GM23338 (cell line): ENCODE results near the gene BNC2. TPM values are rescaled to one million over a fixed set of nuclear protein-coding genes. Genes with fewer than 3 reads are reported as not detected.

Experiments
- ATAC-seq: fragments of 200-7000 bp; cut with Tn5 transposase; 3 replicates; pipeline ENCODE4 v1.9.1; 2020
- DNase-seq: peaks from one replicate; pipeline ENCODE4 v3.0.0-alpha.2; 2015; ENCODE audit warnings: low spot score
- H2AFZ ChIP-seq: fragments of 200-600 bp; sonication (generic); 2 replicates; pipeline ENCODE4 v1.8.0; 2016; ENCODE audit warnings: antibody characterized with exemption, mild to moderate bottlenecking, moderate library complexity
- H3F3A ChIP-seq: fragments of 200-600 bp; sonication (generic); replicated peaks from 2 replicates; pipeline ENCODE4 v1.8.0; 2017; ENCODE audit warnings: antibody characterized with exemption, mixed run types, low read depth
- H3K27ac ChIP-seq: fragments of 200-600 bp; sonication (generic); 2 replicates; pipeline ENCODE4 v1.6.1; 2016; ENCODE audit warnings: low read depth
- H3K27me3 ChIP-seq: fragments of 200-600 bp; sonication (generic); 2 replicates; pipeline ENCODE4 v1.8.0; 2016; ENCODE audit warnings: mild to moderate bottlenecking, mixed run types, moderate library complexity; ENCODE audit not compliant: insufficient read depth
- H3K36me3 ChIP-seq: fragments of 200-600 bp; sonication (generic); 2 replicates; pipeline ENCODE4 v1.8.0; 2016; ENCODE audit warnings: mild to moderate bottlenecking; ENCODE audit not compliant: insufficient read depth
- H3K4me1 ChIP-seq: fragments of 200-600 bp; sonication (generic); 2 replicates; pipeline ENCODE4 v1.8.0; 2016; ENCODE audit warnings: mild to moderate bottlenecking, moderate library complexity; ENCODE audit not compliant: insufficient read depth
- H3K4me2 ChIP-seq: fragments of 200-600 bp; sonication (generic); 2 replicates; pipeline ENCODE4 v1.7.1; 2017; ENCODE audit warnings: mixed run types
- H3K4me3 ChIP-seq: fragments of 200-600 bp; sonication (generic); 2 replicates; pipeline ENCODE4 v1.6.1; 2016; ENCODE audit warnings: mixed run types
- H3K79me2 ChIP-seq: fragments of 200-600 bp; sonication (generic); replicated peaks from 2 replicates; pipeline ENCODE4 v1.8.0; 2017; ENCODE audit warnings: mild to moderate bottlenecking; ENCODE audit not compliant: insufficient read depth
- H3K9me2 ChIP-seq: fragments of 200-600 bp; sonication (generic); 2 replicates; pipeline ENCODE4 v1.8.0; 2017; ENCODE audit not compliant: insufficient read depth
- H4K20me1 ChIP-seq: fragments of 200-600 bp; sonication (generic); replicated peaks from 2 replicates; pipeline ENCODE4 v1.8.0; 2017; ENCODE audit warnings: mild to moderate bottlenecking; ENCODE audit not compliant: insufficient read depth
- H3K27ac Mint-ChIP-seq: 2 replicates; pipeline ENCODE4 v1.8.0; 2020; ENCODE audit warnings: inconsistent platforms, mild to moderate bottlenecking, moderate library complexity, mixed read lengths
- H3K27me3 Mint-ChIP-seq: 3 replicates; pipeline ENCODE4 v1.8.0; 2022; ENCODE audit warnings: low read depth, mild to moderate bottlenecking, moderate library complexity, mixed read lengths, inconsistent platforms; ENCODE audit not compliant: insufficient read depth, poor library complexity
- H3K36me3 Mint-ChIP-seq: 3 replicates; pipeline ENCODE4 v1.8.0; 2021; ENCODE audit warnings: low read depth, mild to moderate bottlenecking, inconsistent platforms, moderate library complexity, mixed read lengths
- H3K4me1 Mint-ChIP-seq: 3 replicates; pipeline ENCODE4 v1.8.0; 2020; ENCODE audit warnings: mild to moderate bottlenecking, inconsistent platforms, mixed read lengths
- H3K4me3 Mint-ChIP-seq: 3 replicates; pipeline ENCODE4 v1.8.0; 2021; ENCODE audit warnings: moderate library complexity, mild to moderate bottlenecking, inconsistent platforms, mixed read lengths
- H3K9me3 Mint-ChIP-seq: 3 replicates; pipeline ENCODE4 v1.8.0; 2020; ENCODE audit warnings: moderate library complexity, mild to moderate bottlenecking, inconsistent platforms, mixed read lengths
- CREB1 ChIP-seq: fragments of 250-450 bp; sonication (Bioruptor Pico); IDR thresholded peaks from 2 replicates; pipeline ENCODE4 v1.5.0; 2020; ENCODE audit warnings: low read depth, mild to moderate bottlenecking, moderate library complexity
- ETS1 ChIP-seq: IDR thresholded peaks from 2 replicates; pipeline ENCODE4 v1.6.1; 2016; ENCODE audit warnings: antibody characterized with exemption
- EZH2 ChIP-seq: fragments of 200-600 bp; sonication (generic); IDR thresholded peaks from one replicate; pipeline ENCODE4 v1.8.0; 2017; ENCODE audit warnings: antibody characterized with exemption, mild to moderate bottlenecking, low read depth; ENCODE audit not compliant: unreplicated experiment
- EZH2phosphoT487 ChIP-seq: fragments of 200-600 bp; sonication (generic); IDR thresholded peaks from one replicate; pipeline ENCODE4 v1.8.1; 2018; ENCODE audit warnings: antibody characterized with exemption; ENCODE audit not compliant: unreplicated experiment
- JUNB ChIP-seq: IDR thresholded peaks from one replicate; pipeline ENCODE4 v1.6.1; 2016; ENCODE audit warnings: antibody characterized with exemption; ENCODE audit not compliant: unreplicated experiment
- NANOG ChIP-seq: IDR thresholded peaks from 2 replicates; pipeline ENCODE4 v1.6.1; 2016; ENCODE audit warnings: antibody characterized with exemption, borderline replicate concordance
- POLR2AphosphoS5 ChIP-seq: IDR thresholded peaks from 2 replicates; pipeline ENCODE4 v1.6.1; 2016; ENCODE audit warnings: antibody characterized with exemption, low read depth
- STAT1 ChIP-seq: IDR thresholded peaks from one replicate; pipeline ENCODE4 v1.6.1; 2016; ENCODE audit warnings: antibody characterized with exemption; ENCODE audit not compliant: unreplicated experiment
- ZNF114 ChIP-seq: fragments of 250-450 bp; sonication (Bioruptor Pico); IDR thresholded peaks from 2 replicates; pipeline ENCODE4 v1.5.0; 2020; ENCODE audit warnings: mild to moderate bottlenecking, moderate library complexity
- ZNF331 ChIP-seq: fragments of 250-450 bp; sonication (Bioruptor Pico); IDR thresholded peaks from 2 replicates; pipeline ENCODE4 v1.5.0; 2020; ENCODE audit warnings: low read depth, mild to moderate bottlenecking, moderate library complexity
- polyA plus RNA-seq: library from polyadenylated mRNA; unstranded; fragments of >200 nt; fragmentation: Nextera tagmentation; extraction: Ambion mirVana; gene quantifications from 2 replicates; pipeline ENCODE4 v1.2.1, GENCODE V29; 2016
- total RNA-seq: library from RNA; depleted of rRNA; stranded (reverse); fragments of >200 nt; shearing (Covaris generic); gene quantifications from 2 replicates; pipeline ENCODE4 v1.2.3, GENCODE V29; 2014
- TF ChIP-seq, protein P1 (sequence below): IDR thresholded peaks from one replicate; pipeline ENCODE4 v1.6.1; 2018; ENCODE audit warnings: antibody characterized with exemption; ENCODE audit not compliant: unreplicated experiment
- TF ChIP-seq, protein P2 (sequence below), 2 experiments: fragments of 200-600 bp in 1 of 2; sonication (generic) in 1 of 2; conservative IDR thresholded peaks; 2 replicates each; pipeline versions ENCODE4 v1.5.1 to v1.6.1; 2016 to 2017; ENCODE audit warnings: antibody characterized with exemption in 2 of 2, low read depth in 2 of 2, mild to moderate bottlenecking in 2 of 2, moderate library complexity in 1 of 2

BNC2 gene
- total and polyA plus RNA-seq, 2 experiments from 2014 or later, result 12.7 to 13.2 TPM

DNA sequence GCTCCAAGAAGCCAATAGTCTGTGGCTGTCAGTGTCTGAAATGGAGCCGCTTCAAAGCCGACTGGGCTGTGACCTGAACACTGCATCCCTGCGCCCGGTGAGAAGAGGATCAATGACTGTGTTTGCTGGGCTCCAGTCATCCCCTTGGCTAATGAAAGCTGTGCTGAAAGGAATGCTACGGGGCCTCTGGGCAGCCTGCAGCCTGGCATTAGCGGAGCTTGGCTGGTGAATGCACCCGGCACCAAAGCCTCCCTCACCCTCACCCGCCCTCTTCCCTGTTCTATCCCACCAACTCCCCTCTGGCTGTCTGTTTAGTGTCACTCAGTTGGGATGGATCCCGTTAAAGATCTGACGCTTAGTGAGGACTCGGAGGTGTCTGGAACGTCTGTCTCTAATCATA, 355.3 kb downstream of the BNC2 start:
- Histone ChIP-seq H3K9me2 (no peaks in the 10 kb centered on the region), H3K27me3 (no peaks in the 10 kb centered on the region), H3K27ac (peak overlapping the region; percentile 76), H4K20me1 (no peaks in the 10 kb centered on the region), H3F3A (peaks cover 5% of the 10 kb centered on the region; the same call in 1 of the 2 replicates), H3K36me3 (no peaks in the 10 kb centered on the region), H3K79me2 (no peaks in the 10 kb centered on the region), H3K4me1 (peaks cover 44% of the 10 kb centered on the region), H3K4me3 (peak overlapping the region; percentile 2; the same call in 1 of the 2 replicates), H2AFZ (no peak overlapping the region), H3K4me2 (peak overlapping the region; percentile 62)
- Mint-ChIP-seq H3K4me1 (peaks cover 68% of the 10 kb centered on the region), H3K36me3 (no peaks in the 10 kb centered on the region), H3K27ac (peak overlapping the region; percentile 80), H3K27me3 (no peaks in the 10 kb centered on the region), H3K9me3 (no peaks in the 10 kb centered on the region), H3K4me3 (peak overlapping the region; percentile 61)
- TF ChIP-seq EZH2phosphoT487, result no peak
- no peak for TF ChIP-seq ETS1
- no peak for TF ChIP-seq ZNF114 (CRISPR knock-in tag)
- ATAC-seq (peak; percentile 55), DNase-seq (peak; percentile 57)

DNA sequence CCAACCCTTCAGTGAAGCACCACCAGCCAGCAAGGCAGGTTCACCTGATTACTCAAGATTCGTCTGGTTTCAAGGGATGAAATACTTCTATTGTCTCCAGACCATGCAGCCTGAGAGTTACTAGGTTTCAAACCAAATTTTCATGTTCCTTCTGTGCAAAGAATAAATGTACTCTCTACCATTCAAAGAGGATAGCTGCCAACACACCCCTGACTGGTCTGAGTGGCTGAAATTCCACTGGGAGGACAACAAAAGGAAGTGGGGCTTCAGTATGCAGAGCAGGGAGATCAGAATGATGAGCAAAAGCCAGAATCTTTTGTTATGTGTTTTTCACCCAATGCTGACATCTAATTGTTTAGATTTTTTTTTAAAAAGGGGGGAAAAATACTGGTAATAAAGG, 356.3 kb downstream of the BNC2 start:
- ATAC-seq, result peak; percentile 55
- H3K27me3 Mint-ChIP-seq, result no peaks in the 10 kb centered on the region
- peaks cover 65% of the 10 kb centered on the region for H3K4me1 Mint-ChIP-seq
- H3K27ac Mint-ChIP-seq, result peak overlapping the region; percentile 84
- Histone ChIP-seq H3K79me2 (no peaks in the 10 kb centered on the region), H3K4me3 (no peak overlapping the region), H3K4me2 (peak overlapping the region; percentile 62), H3K36me3 (no peaks in the 10 kb centered on the region), H3F3A (peaks cover 5% of the 10 kb centered on the region; the same call in 1 of the 2 replicates), H3K9me2 (no peaks in the 10 kb centered on the region), H4K20me1 (no peaks in the 10 kb centered on the region), H3K27ac (peak overlapping the region; percentile 45), H3K4me1 (peaks cover 52% of the 10 kb centered on the region), H2AFZ (no peak overlapping the region), H3K27me3 (no peaks in the 10 kb centered on the region)
- H3K9me3 Mint-ChIP-seq, result no peaks in the 10 kb centered on the region
- H3K36me3 Mint-ChIP-seq, result no peaks in the 10 kb centered on the region
- peak; percentile 78 for DNase-seq
- H3K4me3 Mint-ChIP-seq, result peak overlapping the region; percentile 42; the same call in 2 of the 3 replicates
- TF ChIP-seq, protein P1, sequence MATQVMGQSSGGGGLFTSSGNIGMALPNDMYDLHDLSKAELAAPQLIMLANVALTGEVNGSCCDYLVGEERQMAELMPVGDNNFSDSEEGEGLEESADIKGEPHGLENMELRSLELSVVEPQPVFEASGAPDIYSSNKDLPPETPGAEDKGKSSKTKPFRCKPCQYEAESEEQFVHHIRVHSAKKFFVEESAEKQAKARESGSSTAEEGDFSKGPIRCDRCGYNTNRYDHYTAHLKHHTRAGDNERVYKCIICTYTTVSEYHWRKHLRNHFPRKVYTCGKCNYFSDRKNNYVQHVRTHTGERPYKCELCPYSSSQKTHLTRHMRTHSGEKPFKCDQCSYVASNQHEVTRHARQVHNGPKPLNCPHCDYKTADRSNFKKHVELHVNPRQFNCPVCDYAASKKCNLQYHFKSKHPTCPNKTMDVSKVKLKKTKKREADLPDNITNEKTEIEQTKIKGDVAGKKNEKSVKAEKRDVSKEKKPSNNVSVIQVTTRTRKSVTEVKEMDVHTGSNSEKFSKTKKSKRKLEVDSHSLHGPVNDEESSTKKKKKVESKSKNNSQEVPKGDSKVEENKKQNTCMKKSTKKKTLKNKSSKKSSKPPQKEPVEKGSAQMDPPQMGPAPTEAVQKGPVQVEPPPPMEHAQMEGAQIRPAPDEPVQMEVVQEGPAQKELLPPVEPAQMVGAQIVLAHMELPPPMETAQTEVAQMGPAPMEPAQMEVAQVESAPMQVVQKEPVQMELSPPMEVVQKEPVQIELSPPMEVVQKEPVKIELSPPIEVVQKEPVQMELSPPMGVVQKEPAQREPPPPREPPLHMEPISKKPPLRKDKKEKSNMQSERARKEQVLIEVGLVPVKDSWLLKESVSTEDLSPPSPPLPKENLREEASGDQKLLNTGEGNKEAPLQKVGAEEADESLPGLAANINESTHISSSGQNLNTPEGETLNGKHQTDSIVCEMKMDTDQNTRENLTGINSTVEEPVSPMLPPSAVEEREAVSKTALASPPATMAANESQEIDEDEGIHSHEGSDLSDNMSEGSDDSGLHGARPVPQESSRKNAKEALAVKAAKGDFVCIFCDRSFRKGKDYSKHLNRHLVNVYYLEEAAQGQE, result no peak
- no peak for TF ChIP-seq POLR2AphosphoS5
- no peak for TF ChIP-seq ZNF331
- TF ChIP-seq JUNB, result no peak
- TF ChIP-seq ZNF114 (CRISPR knock-in tag), result no peak
- TF ChIP-seq NANOG, result no peak
- TF ChIP-seq CREB1 (CRISPR knock-in tag), result no peak
- TF ChIP-seq EZH2, result no peak
- TF ChIP-seq STAT1, result no peak
- TF ChIP-seq, protein P2, sequence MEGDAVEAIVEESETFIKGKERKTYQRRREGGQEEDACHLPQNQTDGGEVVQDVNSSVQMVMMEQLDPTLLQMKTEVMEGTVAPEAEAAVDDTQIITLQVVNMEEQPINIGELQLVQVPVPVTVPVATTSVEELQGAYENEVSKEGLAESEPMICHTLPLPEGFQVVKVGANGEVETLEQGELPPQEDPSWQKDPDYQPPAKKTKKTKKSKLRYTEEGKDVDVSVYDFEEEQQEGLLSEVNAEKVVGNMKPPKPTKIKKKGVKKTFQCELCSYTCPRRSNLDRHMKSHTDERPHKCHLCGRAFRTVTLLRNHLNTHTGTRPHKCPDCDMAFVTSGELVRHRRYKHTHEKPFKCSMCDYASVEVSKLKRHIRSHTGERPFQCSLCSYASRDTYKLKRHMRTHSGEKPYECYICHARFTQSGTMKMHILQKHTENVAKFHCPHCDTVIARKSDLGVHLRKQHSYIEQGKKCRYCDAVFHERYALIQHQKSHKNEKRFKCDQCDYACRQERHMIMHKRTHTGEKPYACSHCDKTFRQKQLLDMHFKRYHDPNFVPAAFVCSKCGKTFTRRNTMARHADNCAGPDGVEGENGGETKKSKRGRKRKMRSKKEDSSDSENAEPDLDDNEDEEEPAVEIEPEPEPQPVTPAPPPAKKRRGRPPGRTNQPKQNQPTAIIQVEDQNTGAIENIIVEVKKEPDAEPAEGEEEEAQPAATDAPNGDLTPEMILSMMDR (conservative IDR thresholded peaks at IDR 0.05; ENCODE audit: low read depth in 2 of 2), result no peak
- TF ChIP-seq EZH2phosphoT487, result no peak
- no peak for TF ChIP-seq ETS1
